HepG2 (cell line): ENCODE data around the gene SHC1. TPM values are rescaled to one million over a fixed set of nuclear protein-coding genes. Genes with fewer than 3 reads are reported as not detected.
A peak's percentile ranks its signal among the peaks of the same experiment; 100 is the strongest.

Experiments used
- ATAC-seq: fragments of 200-7000 bp; cut with Tn5 transposase; 3 replicates; pipeline ENCODE4 v1.9.1; 2020; ENCODE audit warnings: mild to moderate bottlenecking, moderate library complexity
- BruUV-seq: library from RNA; stranded (reverse); fragments of 400-500 nt; replicated peaks from 2 replicates; lab custom pipeline; 2021; lab: Mats Ljungman, UMichigan
- CTCF ChIA-PET: fragments of 300-600 bp; formaldehyde crosslinking; extraction: SDS; loops from one replicate; lab custom pipeline; 2021; ENCODE audit warnings: low total read pairs, inconsistent platforms, low intra/inter-chr PET ratio; lab: Yijun Ruan, JAX
- POLR2A ChIA-PET: fragments of 350-600 bp; sonication (Branson Sonifier 250); formaldehyde crosslinking; loops from one replicate; lab custom pipeline; 2020; ENCODE audit warnings: antibody characterized with exemption, inconsistent platforms; lab: Yijun Ruan, JAX
- DNase-seq: peaks from one replicate; pipeline ENCODE4 v3.0.0-alpha.2; 2015; ENCODE audit warnings: low spot score
- FAIRE-seq: peaks from 3 replicates; lab custom pipeline; 2011; peaks lifted over from hg19 to GRCh38; lab: Jason Lieb, UNC
- H2AFZ ChIP-seq: one replicate; pipeline ENCODE4 v1.6.1; 2011; ENCODE audit warnings: low read length, inconsistent platforms
- H3K27ac ChIP-seq: fragments of 300-600 bp; 3 replicates; pipeline ENCODE4 v1.8.0; 2011; ENCODE audit warnings: mixed run types, mild to moderate bottlenecking, mixed read lengths, low read length, inconsistent platforms; ENCODE audit not compliant: insufficient read depth; ENCODE audit errors: extremely low read length
- H3K27me3 ChIP-seq, 2 experiments: fragments of 200-600 bp in 1 of 2; 2 replicates in 1 of 2; 3 replicates in 1 of 2; pipeline versions ENCODE4 v1.6.0 to v1.8.0; 2011; ENCODE audit warnings: low read length in 2 of 2, mild to moderate bottlenecking in 2 of 2, moderate library complexity in 2 of 2, inconsistent platforms in 1 of 2; ENCODE audit not compliant: insufficient read depth in 2 of 2, control insufficient read depth in 1 of 2
- H3K36me3 ChIP-seq, 2 experiments: fragments of 200-600 bp in 1 of 2; replicated peaks in 1 of 2; 2 replicates in 1 of 2; 3 replicates in 1 of 2; pipeline versions ENCODE4 v1.5.1 to v1.8.0; 2011; ENCODE audit warnings: low read length in 2 of 2, inconsistent platforms in 1 of 2; ENCODE audit not compliant: insufficient read depth in 2 of 2, control insufficient read depth in 1 of 2
- H3K4me1 ChIP-seq: 2 replicates; pipeline ENCODE4 v1.5.1; 2012; ENCODE audit warnings: low read length, inconsistent platforms; ENCODE audit not compliant: insufficient read depth
- H3K4me2 ChIP-seq: 2 replicates; pipeline ENCODE4 v1.6.0; 2011; ENCODE audit warnings: low read depth, low read length, inconsistent platforms
- H3K4me3 ChIP-seq, 3 experiments: fragments of 200-600 bp in 1 of 3; sonication (generic), shearing (Covaris generic) in 1 of 3; replicated peaks in 1 of 3; 2 replicates each; pipeline ENCODE4 v1.5.1; 2011 to 2016; ENCODE audit warnings: low read length in 3 of 3, inconsistent platforms in 2 of 3, low read depth in 2 of 3, mild to moderate bottlenecking in 2 of 3, control low read depth in 1 of 3, mixed read lengths in 1 of 3; ENCODE audit not compliant: insufficient read depth in 1 of 3
- H3K79me2 ChIP-seq: one replicate; pipeline ENCODE4 v1.6.1; 2011; ENCODE audit warnings: low read length, inconsistent platforms; ENCODE audit not compliant: insufficient read depth
- H3K9ac ChIP-seq: 2 replicates; pipeline ENCODE4 v1.6.0; 2011; ENCODE audit warnings: mild to moderate bottlenecking, low read depth, low read length, inconsistent platforms; ENCODE audit not compliant: insufficient read depth
- H3K9me3 ChIP-seq: 2 replicates; pipeline ENCODE4 v1.5.1; 2012; ENCODE audit warnings: mild to moderate bottlenecking, low read length
- H4K20me1 ChIP-seq: 2 replicates; pipeline ENCODE4 v1.6.0; 2011; ENCODE audit warnings: inconsistent platforms, mild to moderate bottlenecking, low read length, moderate library complexity; ENCODE audit not compliant: insufficient read depth
- ARID2 ChIP-seq: sonication (generic); formaldehyde crosslinking; IDR thresholded peaks from 2 replicates; pipeline ENCODE4 v1.8.1; 2022; ENCODE audit warnings: mild to moderate bottlenecking, missing genetic modification reagents, borderline replicate concordance
- ARNT2 ChIP-seq: sonication (generic); formaldehyde crosslinking; IDR thresholded peaks from 2 replicates; pipeline ENCODE4 v1.8.0; 2022; ENCODE audit warnings: mild to moderate bottlenecking, low read depth, missing genetic modification reagents, moderate library complexity
- EEA1 ChIP-seq: sonication (generic); formaldehyde crosslinking; IDR thresholded peaks from 2 replicates; pipeline ENCODE4 v1.5.1; 2020; ENCODE audit warnings: mild to moderate bottlenecking, missing genetic modification reagents, borderline replicate concordance
- GATAD1 ChIP-seq: IDR thresholded peaks from 2 replicates; pipeline ENCODE4 v1.6.1; 2016; ENCODE audit warnings: missing genetic modification reagents, missing compliant biosample characterization
- MIXL1 ChIP-seq: IDR thresholded peaks from 2 replicates; pipeline ENCODE4 v1.6.1; 2016
- SOX5 ChIP-seq: IDR thresholded peaks from 2 replicates; pipeline ENCODE4 v1.6.1; 2016; ENCODE audit warnings: borderline replicate concordance
- STAG1 ChIP-seq: sonication (generic); formaldehyde crosslinking; IDR thresholded peaks from 2 replicates; pipeline ENCODE4 v1.4.0; 2020; ENCODE audit warnings: missing genetic modification reagents
- ZNF3 ChIP-seq: IDR thresholded peaks from 2 replicates; pipeline ENCODE4 v1.7.0; 2017; ENCODE audit warnings: inconsistent platforms
- ZNF564 ChIP-seq: sonication (generic); formaldehyde crosslinking; IDR thresholded peaks from 2 replicates; pipeline ENCODE4 v1.8.1; 2023; ENCODE audit warnings: mild to moderate bottlenecking, missing genetic modification reagents
- ZNF788 ChIP-seq: sonication (generic); formaldehyde crosslinking; IDR thresholded peaks from 2 replicates; pipeline ENCODE4 v1.5.0; 2020; ENCODE audit warnings: mild to moderate bottlenecking, missing genetic modification reagents, borderline replicate concordance
- WGBS: methylation state at CpG from one replicate; pipeline ENCODE4 v1.1.6; 2017; ENCODE audit warnings: low lambda C conversion rate; 5-methylcytosine and 5-hydroxymethylcytosine counted together
- in situ Hi-C: cut with HindIII; loops from 2 replicates; pipeline ENCODE4 v1.10.0; 2017; ENCODE audit warnings: low pct_unique_long_range_greater_than_20kb; ENCODE audit not compliant: extremely low pct_ligation_motif_present
- intact Hi-C: fragments of 100-400 bp; cut with micrococcal nuclease; formaldehyde crosslinking; loops from one replicate; pipeline ENCODE4 v1.10.0; 2022; ENCODE audit not compliant: unreplicated experiment
- polyA plus RNA-seq, 8 experiments: library from polyadenylated mRNA; depleted of rRNA in 3 of 8; stranded (reverse) in 7 of 8; unstranded in 1 of 8; fragments of >200 nt; fragmentation: Illumina TruSeq in 4 of 8; extraction: Trizol in 4 of 8; gene quantifications; 2 replicates each; pipeline versions ENCODE4 v1.2.1 to v1.2.3, GENCODE V29; 2011 to 2016; ENCODE audit warnings: low read depth in 4 of 8, missing spikeins in 1 of 8, mixed read lengths in 1 of 8; ENCODE audit not compliant: insufficient read depth in 1 of 8
- total RNA-seq, 5 experiments: library from RNA; depleted of rRNA; stranded (reverse); fragments of >200 nt; fragmentation: Illumina TruSeq; extraction: Trizol; gene quantifications; 2 replicates each; pipeline ENCODE4 v1.2.3, GENCODE V29; 2016; ENCODE audit warnings: low read depth in 1 of 5
- TF ChIP-seq, protein P1 (sequence below): sonication (generic); formaldehyde crosslinking; IDR thresholded peaks from 2 replicates; pipeline ENCODE4 v1.4.0; 2020; ENCODE audit warnings: mild to moderate bottlenecking, missing genetic modification reagents
- TF ChIP-seq, protein P2 (sequence below), 2 experiments: sonication (generic) in 1 of 2; formaldehyde crosslinking in 1 of 2; IDR thresholded peaks; 2 replicates each; pipeline versions ENCODE4 v1.5.1 to v1.6.1; 2011 to 2020; ENCODE audit warnings: borderline replicate concordance in 1 of 2, low read depth in 1 of 2, low read length in 1 of 2, mild to moderate bottlenecking in 1 of 2, missing genetic modification reagents in 1 of 2, moderate library complexity in 1 of 2
- TF ChIP-seq, protein P3 (sequence below): fragments of 450-650 bp; IDR thresholded peaks from 2 replicates; pipeline ENCODE4 v1.6.1; 2017
- TF ChIP-seq, protein P4 (sequence below): sonication (generic); formaldehyde crosslinking; IDR thresholded peaks from 2 replicates; pipeline ENCODE4 v1.8.0; 2022; ENCODE audit warnings: missing genetic modification reagents, mild to moderate bottlenecking, moderate library complexity, borderline replicate concordance
- TF ChIP-seq, protein P5 (sequence below): sonication (generic); formaldehyde crosslinking; IDR thresholded peaks from 2 replicates; pipeline ENCODE4 v1.9.0; 2021; ENCODE audit warnings: missing genetic modification reagents, mild to moderate bottlenecking, borderline replicate concordance

The SHC1 gene
- total and polyA plus RNA-seq, 2 of the 13 experiments (the other 11 are each of a cell fraction or from before 2014, with no cell fraction given) = 52.0 to 137 TPM

DNA sequence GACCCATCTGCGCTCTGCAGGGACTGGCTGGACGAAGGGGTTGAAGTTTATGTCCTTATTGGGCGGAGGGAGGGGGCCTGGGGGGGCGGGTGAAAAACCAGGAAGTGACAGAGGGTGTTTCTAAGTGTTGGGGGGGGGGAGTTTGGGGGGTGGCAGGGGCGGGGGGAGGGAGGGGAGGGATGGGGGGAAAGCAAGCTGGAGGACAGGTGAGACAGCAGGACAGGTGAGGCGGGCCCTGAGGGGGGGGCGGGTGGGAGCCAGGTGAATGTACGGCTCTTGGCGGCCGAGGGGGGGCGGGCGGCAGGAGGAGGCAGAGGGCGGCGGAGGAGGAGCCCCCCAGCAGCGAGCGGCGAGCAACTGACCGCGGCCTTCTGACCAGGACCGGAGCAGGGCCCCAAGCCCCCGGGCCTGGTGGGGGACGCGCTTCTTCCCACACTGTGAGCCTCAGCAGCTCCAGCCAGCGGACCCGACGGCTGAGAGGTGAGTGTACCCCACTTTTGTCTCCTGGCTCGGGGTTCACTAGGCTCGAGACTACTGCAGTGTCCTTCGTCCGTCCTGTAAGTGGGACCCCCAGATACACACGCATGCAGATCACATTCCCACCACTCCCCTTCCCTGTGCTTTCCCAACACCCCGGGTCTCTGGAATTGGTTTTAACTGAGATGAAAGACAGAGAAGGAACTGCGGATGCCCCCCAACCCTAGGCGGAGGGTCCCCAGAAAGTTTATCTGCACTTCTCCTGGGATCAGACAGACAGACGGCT is 32.1 kb upstream of the SHC1 start, which contains the start of gene ZBTB7B:
Gene ZBTB7B (plus strand): TSS at position 339 of the 763 bp plus-strand sequence. CDS start 11,859 bp downstream, outside the sequence.
- FAIRE-seq = no peak
- intact Hi-C loops = loop anchor here (5.0 kb wide), 1 partner anchor 445 kb away; the partner anchor contains the start of gene UBE2Q1
- TF ChIP-seq MIXL1 (CRISPR knock-in tag) (no peak), SOX5 (no peak), ARID2 (no peak), ZNF788 (CRISPR knock-in tag) (no peak), STAG1 (CRISPR knock-in tag) (no peak), EEA1 (CRISPR knock-in tag) (no peak), GATAD1 (CRISPR knock-in tag) (no peak), ZNF3 (no peak), ARNT2 (no peak), ZNF564 (no peak)
- TF ChIP-seq, protein P1, sequence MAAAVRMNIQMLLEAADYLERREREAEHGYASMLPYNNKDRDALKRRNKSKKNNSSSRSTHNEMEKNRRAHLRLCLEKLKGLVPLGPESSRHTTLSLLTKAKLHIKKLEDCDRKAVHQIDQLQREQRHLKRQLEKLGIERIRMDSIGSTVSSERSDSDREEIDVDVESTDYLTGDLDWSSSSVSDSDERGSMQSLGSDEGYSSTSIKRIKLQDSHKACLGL = no peak; the same call in 1 of the 2 replicates
- TF ChIP-seq, protein P2, sequence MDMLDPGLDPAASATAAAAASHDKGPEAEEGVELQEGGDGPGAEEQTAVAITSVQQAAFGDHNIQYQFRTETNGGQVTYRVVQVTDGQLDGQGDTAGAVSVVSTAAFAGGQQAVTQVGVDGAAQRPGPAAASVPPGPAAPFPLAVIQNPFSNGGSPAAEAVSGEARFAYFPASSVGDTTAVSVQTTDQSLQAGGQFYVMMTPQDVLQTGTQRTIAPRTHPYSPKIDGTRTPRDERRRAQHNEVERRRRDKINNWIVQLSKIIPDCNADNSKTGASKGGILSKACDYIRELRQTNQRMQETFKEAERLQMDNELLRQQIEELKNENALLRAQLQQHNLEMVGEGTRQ (IDR thresholded peaks at IDR 0.05; ENCODE audit: low read depth, low read length) = no peak
- TF ChIP-seq, protein P2 (CRISPR knock-in tag; IDR thresholded peaks at IDR 0.05; ENCODE audit: borderline replicate concordance) = no peak
- TF ChIP-seq, protein P3, sequence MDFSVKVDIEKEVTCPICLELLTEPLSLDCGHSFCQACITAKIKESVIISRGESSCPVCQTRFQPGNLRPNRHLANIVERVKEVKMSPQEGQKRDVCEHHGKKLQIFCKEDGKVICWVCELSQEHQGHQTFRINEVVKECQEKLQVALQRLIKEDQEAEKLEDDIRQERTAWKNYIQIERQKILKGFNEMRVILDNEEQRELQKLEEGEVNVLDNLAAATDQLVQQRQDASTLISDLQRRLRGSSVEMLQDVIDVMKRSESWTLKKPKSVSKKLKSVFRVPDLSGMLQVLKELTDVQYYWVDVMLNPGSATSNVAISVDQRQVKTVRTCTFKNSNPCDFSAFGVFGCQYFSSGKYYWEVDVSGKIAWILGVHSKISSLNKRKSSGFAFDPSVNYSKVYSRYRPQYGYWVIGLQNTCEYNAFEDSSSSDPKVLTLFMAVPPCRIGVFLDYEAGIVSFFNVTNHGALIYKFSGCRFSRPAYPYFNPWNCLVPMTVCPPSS = no peak
- TF ChIP-seq, protein P4, sequence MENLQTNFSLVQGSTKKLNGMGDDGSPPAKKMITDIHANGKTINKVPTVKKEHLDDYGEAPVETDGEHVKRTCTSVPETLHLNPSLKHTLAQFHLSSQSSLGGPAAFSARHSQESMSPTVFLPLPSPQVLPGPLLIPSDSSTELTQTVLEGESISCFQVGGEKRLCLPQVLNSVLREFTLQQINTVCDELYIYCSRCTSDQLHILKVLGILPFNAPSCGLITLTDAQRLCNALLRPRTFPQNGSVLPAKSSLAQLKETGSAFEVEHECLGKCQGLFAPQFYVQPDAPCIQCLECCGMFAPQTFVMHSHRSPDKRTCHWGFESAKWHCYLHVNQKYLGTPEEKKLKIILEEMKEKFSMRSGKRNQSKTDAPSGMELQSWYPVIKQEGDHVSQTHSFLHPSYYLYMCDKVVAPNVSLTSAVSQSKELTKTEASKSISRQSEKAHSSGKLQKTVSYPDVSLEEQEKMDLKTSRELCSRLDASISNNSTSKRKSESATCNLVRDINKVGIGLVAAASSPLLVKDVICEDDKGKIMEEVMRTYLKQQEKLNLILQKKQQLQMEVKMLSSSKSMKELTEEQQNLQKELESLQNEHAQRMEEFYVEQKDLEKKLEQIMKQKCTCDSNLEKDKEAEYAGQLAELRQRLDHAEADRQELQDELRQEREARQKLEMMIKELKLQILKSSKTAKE (CRISPR knock-in tag) = no peak
- TF ChIP-seq, protein P5, sequence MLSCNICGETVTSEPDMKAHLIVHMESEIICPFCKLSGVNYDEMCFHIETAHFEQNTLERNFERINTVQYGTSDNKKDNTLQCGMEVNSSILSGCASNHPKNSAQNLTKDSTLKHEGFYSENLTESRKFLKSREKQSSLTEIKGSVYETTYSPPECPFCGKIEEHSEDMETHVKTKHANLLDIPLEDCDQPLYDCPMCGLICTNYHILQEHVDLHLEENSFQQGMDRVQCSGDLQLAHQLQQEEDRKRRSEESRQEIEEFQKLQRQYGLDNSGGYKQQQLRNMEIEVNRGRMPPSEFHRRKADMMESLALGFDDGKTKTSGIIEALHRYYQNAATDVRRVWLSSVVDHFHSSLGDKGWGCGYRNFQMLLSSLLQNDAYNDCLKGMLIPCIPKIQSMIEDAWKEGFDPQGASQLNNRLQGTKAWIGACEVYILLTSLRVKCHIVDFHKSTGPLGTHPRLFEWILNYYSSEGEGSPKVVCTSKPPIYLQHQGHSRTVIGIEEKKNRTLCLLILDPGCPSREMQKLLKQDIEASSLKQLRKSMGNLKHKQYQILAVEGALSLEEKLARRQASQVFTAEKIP (CRISPR knock-in tag) = no peak

More for the DNA sequence above, 32.1 kb upstream of the SHC1 start, which contains the start of gene ZBTB7B:
- no peaks in the 10 kb centered on the region; a peak in 1 of 5 replicates for H3K27me3 ChIP-seq
- WGBS = under 1% methylated on average over 19 of the region's 35 CpGs
- peak within 1 kb of the TSS; percentile 100 for H3K4me2 ChIP-seq
- H3K79me2 ChIP-seq = peaks cover 33% of the 10 kb centered on the region
- DNase-seq = no peak
- ChIA-PET POLR2A (interaction anchor here (0.7 to 6.7 kb wide), 8 partner anchors 11 to 443 kb away, joined by 3 to 90 read pairs (median 6); partner anchors contain the start of genes PMVK and SLC50A1), CTCF (interaction anchor here (1.8 to 6.8 kb wide), 2 partner anchors 15 to 81 kb away, joined by 4 to 54 read pairs; no protein-coding TSS in a partner anchor)
- peak within 1 kb of the TSS; percentile 95 for H3K9ac ChIP-seq
- H3K27ac ChIP-seq = peak within 1 kb of the TSS; percentile 97
- no peak; the same call in 2 of the 3 replicates for ATAC-seq
- peak within 1 kb of the TSS; percentile 86 to 98 (median 98) for H3K4me3 ChIP-seq
- BruUV-seq = no TSS peak
- no peaks in the 10 kb centered on the region for H3K9me3 ChIP-seq
- in situ Hi-C loops = no loop called here
- peaks cover 51% of the 10 kb centered on the region for H3K4me1 ChIP-seq
- H4K20me1 ChIP-seq = peaks cover 4% of the 10 kb centered on the region; the same call in 1 of the 2 replicates
- H2AFZ ChIP-seq = no peak within 1 kb of the TSS
- no peaks in the 10 kb centered on the region; a peak in 1 of 5 replicates for H3K36me3 ChIP-seq
